IMR-90 (cell line): Measurements from ENCODE around the gene COL4A1. TPM values are rescaled to one million over a fixed set of nuclear protein-coding genes. Genes with fewer than 3 reads are reported as not detected.

Experiments
- ATAC-seq: fragments of 200-7000 bp; cut with Tn5 transposase; 2 replicates; pipeline ENCODE4 v1.9.1; 2020; ENCODE audit warnings: low read depth, mild to moderate bottlenecking, moderate library complexity
- BruUV-seq: library from RNA; stranded (reverse); fragments of 400-500 nt; replicated peaks from 2 replicates; lab custom pipeline; 2021; lab: Mats Ljungman, UMichigan
- CTCF ChIA-PET: fragments of 300-600 bp; formaldehyde crosslinking; extraction: SDS; loops from one replicate; lab custom pipeline; 2021; ENCODE audit warnings: antibody characterized with exemption; lab: Yijun Ruan, JAX
- POLR2A ChIA-PET: fragments of 300-600 bp; sonication (Branson Sonifier 250); formaldehyde crosslinking; loops from one replicate; lab custom pipeline; 2022; ENCODE audit warnings: antibody characterized with exemption; ENCODE audit not compliant: unreplicated experiment; lab: Charles Lee
- DNase-seq: peaks from one replicate; pipeline ENCODE4 v3.0.0; 2013
- H2AFZ ChIP-seq: replicated peaks from 2 replicates; pipeline ENCODE3; 2013; ENCODE audit warnings: low read length, mild to moderate bottlenecking; ENCODE audit not compliant: poor library complexity
- H2AK5ac ChIP-seq: 2 replicates; pipeline ENCODE4 v1.6.1; 2013; ENCODE audit warnings: low read depth, low read length, inconsistent platforms
- H2AK9ac ChIP-seq: replicated peaks from 2 replicates; pipeline ENCODE3; 2013; ENCODE audit warnings: mild to moderate bottlenecking, low read depth, low read length, moderate library complexity; ENCODE audit not compliant: poor library complexity
- H2BK120ac ChIP-seq: 2 replicates; pipeline ENCODE4 v1.6.1; 2013; ENCODE audit warnings: low read depth, low read length, inconsistent platforms
- H2BK15ac ChIP-seq: 3 replicates; pipeline ENCODE4 v1.6.1; 2013; ENCODE audit warnings: low read depth, low read length, inconsistent platforms
- H2BK20ac ChIP-seq: 2 replicates; pipeline ENCODE4 v1.6.1; 2013; ENCODE audit warnings: low read depth, mild to moderate bottlenecking, inconsistent platforms, low read length, moderate library complexity
- H2BK5ac ChIP-seq: 2 replicates; pipeline ENCODE4 v1.6.1; 2013; ENCODE audit warnings: mild to moderate bottlenecking, low read depth, low read length, inconsistent platforms; ENCODE audit not compliant: poor library complexity, severe bottlenecking
- H3K14ac ChIP-seq: replicated peaks from 2 replicates; pipeline ENCODE4 v1.6.1; 2013; ENCODE audit warnings: low read depth, low read length, inconsistent platforms
- H3K18ac ChIP-seq: 2 replicates; pipeline ENCODE4 v1.6.1; 2013; ENCODE audit warnings: low read depth, low read length, control low read depth
- H3K23ac ChIP-seq: 2 replicates; pipeline ENCODE4 v1.6.1; 2013; ENCODE audit warnings: low read depth, low read length, inconsistent platforms
- H3K27ac ChIP-seq: 2 replicates; pipeline ENCODE4 v1.5.1; 2013; ENCODE audit warnings: mild to moderate bottlenecking, control low read depth, low read length; ENCODE audit not compliant: insufficient read depth
- H3K27me3 ChIP-seq: 2 replicates; pipeline ENCODE4 v1.6.1; 2013; ENCODE audit warnings: low read length; ENCODE audit not compliant: control insufficient read depth, insufficient read depth
- H3K36me3 ChIP-seq: 2 replicates; pipeline ENCODE4 v1.6.1; 2013; ENCODE audit warnings: low read length, mixed read lengths; ENCODE audit not compliant: control insufficient read depth, insufficient read depth
- H3K4ac ChIP-seq: 2 replicates; pipeline ENCODE4 v1.6.1; 2013; ENCODE audit warnings: low read depth, low read length, inconsistent platforms
- H3K4me1 ChIP-seq: 2 replicates; pipeline ENCODE4 v1.6.1; 2013; ENCODE audit warnings: low read length, mixed read lengths; ENCODE audit not compliant: control insufficient read depth, insufficient read depth
- H3K4me2 ChIP-seq: 2 replicates; pipeline ENCODE4 v1.6.1; 2013; ENCODE audit warnings: low read depth, mild to moderate bottlenecking, control low read depth, low read length, moderate library complexity
- H3K4me3 ChIP-seq: 2 replicates; pipeline ENCODE4 v1.5.1; 2013; ENCODE audit warnings: low read depth, mild to moderate bottlenecking, control low read depth, low read length, moderate library complexity; ENCODE audit not compliant: insufficient read depth
- H3K56ac ChIP-seq: 2 replicates; pipeline ENCODE4 v1.6.1; 2013; ENCODE audit warnings: low read length, inconsistent platforms; ENCODE audit not compliant: insufficient read depth; ENCODE audit errors: extremely low read depth
- H3K79me1 ChIP-seq, 2 experiments: 2 replicates each; pipeline ENCODE4 v1.6.1; 2013; ENCODE audit warnings: low read length in 2 of 2, inconsistent platforms in 1 of 2, low read depth in 1 of 2
- H3K9ac ChIP-seq: 2 replicates; pipeline ENCODE4 v1.6.1; 2013; ENCODE audit warnings: low read depth, low read length, control low read depth
- H3K9me1 ChIP-seq: 2 replicates; pipeline ENCODE4 v1.6.1; 2013; ENCODE audit warnings: low read length, inconsistent platforms; ENCODE audit not compliant: insufficient read depth
- H3K9me3 ChIP-seq: 2 replicates; pipeline ENCODE4 v1.6.1; 2013; ENCODE audit warnings: low read length; ENCODE audit not compliant: control insufficient read depth, insufficient read depth
- H4K20me1 ChIP-seq: 2 replicates; pipeline ENCODE4 v1.6.1; 2013; ENCODE audit warnings: low read length, inconsistent platforms; ENCODE audit not compliant: insufficient read depth
- H4K5ac ChIP-seq: 2 replicates; pipeline ENCODE4 v1.6.1; 2013; ENCODE audit warnings: mild to moderate bottlenecking, low read depth, low read length, control low read depth
- H4K8ac ChIP-seq, 2 experiments: 2 replicates each; pipeline ENCODE4 v1.6.1; 2013; ENCODE audit warnings: low read depth in 2 of 2, low read length in 2 of 2, control low read depth in 1 of 2, inconsistent platforms in 1 of 2
- H4K91ac ChIP-seq: 2 replicates; pipeline ENCODE4 v1.6.1; 2013; ENCODE audit warnings: low read depth, low read length, inconsistent platforms; ENCODE audit not compliant: insufficient read depth
- CHD1 ChIP-seq: IDR thresholded peaks from 2 replicates; pipeline ENCODE4 v1.6.1; 2012; ENCODE audit warnings: low read depth, low read length, improper control_type of control experiment
- FOS ChIP-seq: fragments of 150-350 bp; IDR thresholded peaks from 2 replicates; pipeline ENCODE4 v1.6.1; 2016; ENCODE audit warnings: low read depth, low read length
- MAFK ChIP-seq: IDR thresholded peaks from 2 replicates; pipeline ENCODE4 v1.6.1; 2012; ENCODE audit warnings: low read depth, low read length, improper control_type of control experiment
- MAZ ChIP-seq: IDR thresholded peaks from 2 replicates; pipeline ENCODE4 v1.6.1; 2012; ENCODE audit warnings: low read depth, mild to moderate bottlenecking, low read length, improper control_type of control experiment, moderate library complexity, borderline replicate concordance
- MXI1 ChIP-seq: IDR thresholded peaks from 2 replicates; pipeline ENCODE4 v1.6.1; 2012; ENCODE audit warnings: low read depth, mild to moderate bottlenecking, low read length, moderate library complexity, borderline replicate concordance
- NFE2L2 ChIP-seq: fragments of 150-350 bp; IDR thresholded peaks from 2 replicates; pipeline ENCODE4 v1.6.1; 2016; ENCODE audit warnings: low read depth, mild to moderate bottlenecking, low read length
- POLR2A ChIP-seq: IDR thresholded peaks from 2 replicates; pipeline ENCODE4 v1.6.1; 2012; ENCODE audit warnings: mild to moderate bottlenecking, low read depth, low read length
- RAD21 ChIP-seq: IDR thresholded peaks from 2 replicates; pipeline ENCODE4 v1.6.1; 2012; ENCODE audit warnings: low read length, improper control_type of control experiment
- RFX5 ChIP-seq: IDR thresholded peaks from 2 replicates; pipeline ENCODE4 v1.8.0; 2012; ENCODE audit warnings: low read depth, mild to moderate bottlenecking, low read length, moderate library complexity
- SMC3 ChIP-seq: fragments of 150-350 bp; IDR thresholded peaks from 2 replicates; pipeline ENCODE4 v1.6.1; 2016; ENCODE audit warnings: low read depth, mild to moderate bottlenecking, antibody characterized with exemption, low read length, moderate library complexity
- WGBS, 2 experiments: methylation state at CpG; one replicate each; pipeline versions ENCODE4 v1.1.5 to v1.1.7; 2013; ENCODE audit warnings: missing lambda C conversion rate in 2 of 2; ENCODE audit not compliant: insufficient read length in 1 of 2; ENCODE audit errors: extremely low coverage in 2 of 2; 5-methylcytosine and 5-hydroxymethylcytosine counted together
- dilution Hi-C: fragments of 300-500 bp; cut with HindIII; formaldehyde crosslinking; loops from one replicate; pipeline ENCODE4 v1.14.3; 2018; ENCODE audit warnings: low sequenced_read_pairs; ENCODE audit not compliant: unreplicated experiment
- in situ Hi-C: fragments of 300-500 bp; cut with MboI; formaldehyde crosslinking; loops from 3 replicates; pipeline ENCODE4 v1.14.3; 2019; ENCODE audit warnings: low sequenced_read_pairs, inconsistent platforms, mixed read lengths
- intact Hi-C: fragments of 100-400 bp; cut with micrococcal nuclease; formaldehyde crosslinking; loops from 2 replicates; pipeline ENCODE4 v1.10.0; 2022
- polyA plus RNA-seq, 3 experiments: library from polyadenylated mRNA; depleted of rRNA; stranded (reverse); fragments of >200 nt; gene quantifications; 2 replicates each; pipeline ENCODE4 v1.2.3, GENCODE V29; 2012; ENCODE audit warnings: low replicate concordance in 1 of 3
- total RNA-seq: library from RNA; depleted of rRNA; stranded (reverse); fragments of >200 nt; gene quantifications from 2 replicates; pipeline ENCODE4 v1.2.3, GENCODE V29; 2012
- TF ChIP-seq, protein P1 (sequence below): conservative IDR thresholded peaks from 2 replicates; pipeline ENCODE4 v1.5.1; 2012; ENCODE audit warnings: mild to moderate bottlenecking, low read depth, low read length, improper control_type of control experiment
- TF ChIP-seq, protein P2 (sequence below): fragments of 150-350 bp; IDR thresholded peaks from 2 replicates; pipeline ENCODE4 v1.6.1; 2016; ENCODE audit warnings: low read depth, mild to moderate bottlenecking, low read length, moderate library complexity, borderline replicate concordance
- TF ChIP-seq, protein P3 (sequence below): fragments of 150-350 bp; IDR thresholded peaks from 2 replicates; pipeline ENCODE4 v1.6.1; 2017; ENCODE audit warnings: mild to moderate bottlenecking, antibody characterized with exemption, low read length, low read depth

The COL4A1 gene
- total and polyA plus RNA-seq, 2 of the 4 experiments (the other 2 are of a cell fraction), result 230 to 337 TPM

DNA sequence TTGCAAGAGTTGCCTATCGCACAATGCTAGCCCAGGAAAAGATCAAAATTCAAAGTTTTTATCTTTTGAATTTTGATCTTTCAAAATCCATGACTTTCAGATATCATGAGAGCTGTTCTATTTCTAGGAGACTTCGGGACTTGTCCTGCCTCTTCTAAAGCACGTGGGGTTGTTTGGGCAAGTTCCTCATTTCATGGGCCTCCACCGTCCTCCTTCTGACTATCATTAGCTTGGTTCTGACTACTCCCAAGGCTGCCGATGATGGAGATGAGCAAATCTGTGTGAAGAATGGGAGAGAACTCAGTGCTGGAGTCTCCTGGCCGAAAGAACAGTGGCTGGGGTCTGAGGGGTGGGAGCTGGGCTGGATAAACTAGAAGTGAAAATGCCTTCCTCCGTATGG is 86.5 kb downstream of the COL4A1 start:
- H4K91ac ChIP-seq, result peak overlapping the region; percentile 30; the same call in 1 of the 2 replicates
- dilution Hi-C loops (no loop called here), intact Hi-C loops (loop anchor here (5.0 kb wide), 1 partner anchor 227 kb away; no protein-coding TSS in a partner anchor), in situ Hi-C loops (no loop called here)
- no peaks in the 10 kb centered on the region for H3K27me3 ChIP-seq
- no peak overlapping the region for H3K23ac ChIP-seq
- no TSS peak for BruUV-seq
- H3K27ac ChIP-seq, result peak overlapping the region; percentile 30; the same call in 1 of the 2 replicates
- H3K4me2 ChIP-seq, result no peak overlapping the region
- no peak overlapping the region for H3K4me3 ChIP-seq
- H3K18ac ChIP-seq, result no peak overlapping the region
- H3K9me1 ChIP-seq, result peaks cover 32% of the 10 kb centered on the region
- ChIA-PET CTCF (interaction anchor here (0.6 to 1.1 kb wide), 3 partner anchors 77 to 159 kb away, joined by 3 read pairs; no protein-coding TSS in a partner anchor), POLR2A (interaction anchor here (0.6 kb wide), 1 partner anchor 53 kb away, joined by 4 read pairs; no protein-coding TSS in a partner anchor)
- ATAC-seq (no peak), DNase-seq (no peak)
- no peak overlapping the region for H2AK9ac ChIP-seq
- no peak overlapping the region for H4K5ac ChIP-seq
- H3K14ac ChIP-seq, result no peak overlapping the region
- H4K20me1 ChIP-seq, result peaks cover 72% of the 10 kb centered on the region
- no peaks in the 10 kb centered on the region for H3K9me3 ChIP-seq
- H2BK20ac ChIP-seq, result no peak overlapping the region
- H3K4me1 ChIP-seq, result peaks cover 24% of the 10 kb centered on the region
- no peak overlapping the region for H3K56ac ChIP-seq
- 0 out of 2 replicates have a peak overlapping the region, but pooled peaks have one; percentile 21 for H2AK5ac ChIP-seq
- H3K36me3 ChIP-seq, result peaks cover 5% of the 10 kb centered on the region
- H2AFZ ChIP-seq, result no peak overlapping the region
- H3K4ac ChIP-seq, result peak overlapping the region; percentile 64
- 0 out of 3 replicates have a peak overlapping the region, but pooled peaks have one; percentile 15 for H2BK15ac ChIP-seq
- H2BK120ac ChIP-seq, result no peak overlapping the region; the same call in 1 of the 2 replicates
- H3K9ac ChIP-seq, result no peak overlapping the region
- TF ChIP-seq SMC3 (no peak), CHD1 (no peak), MAFK (no peak), MAZ (no peak), MXI1 (no peak), NFE2L2 (no peak), RAD21 (no peak), POLR2A (no peak), RFX5 (no peak), FOS (no peak)
- TF ChIP-seq, protein P1, sequence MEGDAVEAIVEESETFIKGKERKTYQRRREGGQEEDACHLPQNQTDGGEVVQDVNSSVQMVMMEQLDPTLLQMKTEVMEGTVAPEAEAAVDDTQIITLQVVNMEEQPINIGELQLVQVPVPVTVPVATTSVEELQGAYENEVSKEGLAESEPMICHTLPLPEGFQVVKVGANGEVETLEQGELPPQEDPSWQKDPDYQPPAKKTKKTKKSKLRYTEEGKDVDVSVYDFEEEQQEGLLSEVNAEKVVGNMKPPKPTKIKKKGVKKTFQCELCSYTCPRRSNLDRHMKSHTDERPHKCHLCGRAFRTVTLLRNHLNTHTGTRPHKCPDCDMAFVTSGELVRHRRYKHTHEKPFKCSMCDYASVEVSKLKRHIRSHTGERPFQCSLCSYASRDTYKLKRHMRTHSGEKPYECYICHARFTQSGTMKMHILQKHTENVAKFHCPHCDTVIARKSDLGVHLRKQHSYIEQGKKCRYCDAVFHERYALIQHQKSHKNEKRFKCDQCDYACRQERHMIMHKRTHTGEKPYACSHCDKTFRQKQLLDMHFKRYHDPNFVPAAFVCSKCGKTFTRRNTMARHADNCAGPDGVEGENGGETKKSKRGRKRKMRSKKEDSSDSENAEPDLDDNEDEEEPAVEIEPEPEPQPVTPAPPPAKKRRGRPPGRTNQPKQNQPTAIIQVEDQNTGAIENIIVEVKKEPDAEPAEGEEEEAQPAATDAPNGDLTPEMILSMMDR, result no peak
- TF ChIP-seq, protein P2, sequence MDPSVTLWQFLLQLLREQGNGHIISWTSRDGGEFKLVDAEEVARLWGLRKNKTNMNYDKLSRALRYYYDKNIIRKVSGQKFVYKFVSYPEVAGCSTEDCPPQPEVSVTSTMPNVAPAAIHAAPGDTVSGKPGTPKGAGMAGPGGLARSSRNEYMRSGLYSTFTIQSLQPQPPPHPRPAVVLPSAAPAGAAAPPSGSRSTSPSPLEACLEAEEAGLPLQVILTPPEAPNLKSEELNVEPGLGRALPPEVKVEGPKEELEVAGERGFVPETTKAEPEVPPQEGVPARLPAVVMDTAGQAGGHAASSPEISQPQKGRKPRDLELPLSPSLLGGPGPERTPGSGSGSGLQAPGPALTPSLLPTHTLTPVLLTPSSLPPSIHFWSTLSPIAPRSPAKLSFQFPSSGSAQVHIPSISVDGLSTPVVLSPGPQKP, result no peak
- TF ChIP-seq, protein P3, sequence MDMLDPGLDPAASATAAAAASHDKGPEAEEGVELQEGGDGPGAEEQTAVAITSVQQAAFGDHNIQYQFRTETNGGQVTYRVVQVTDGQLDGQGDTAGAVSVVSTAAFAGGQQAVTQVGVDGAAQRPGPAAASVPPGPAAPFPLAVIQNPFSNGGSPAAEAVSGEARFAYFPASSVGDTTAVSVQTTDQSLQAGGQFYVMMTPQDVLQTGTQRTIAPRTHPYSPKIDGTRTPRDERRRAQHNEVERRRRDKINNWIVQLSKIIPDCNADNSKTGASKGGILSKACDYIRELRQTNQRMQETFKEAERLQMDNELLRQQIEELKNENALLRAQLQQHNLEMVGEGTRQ, result no peak
- no peak overlapping the region for H4K8ac ChIP-seq
- WGBS, 2 experiments, result 100% methylated on average over 2 of the region's 7 CpGs; no CpG with 5 or more reads in 1 of the 2 experiments
- H3K79me1 ChIP-seq, result peaks cover 31 to 73% of the 10 kb centered on the region in 2 experiments
- H2BK5ac ChIP-seq, result no peak overlapping the region
